GM12878 (cell line): Measurements from ENCODE around the gene AK8. TPM values are rescaled to one million over a fixed set of nuclear protein-coding genes. Genes with fewer than 3 reads are reported as not detected.

ENCODE experiments used
- ATAC-seq: fragments of 200-7000 bp; cut with Tn5 transposase; 3 replicates; pipeline ENCODE4 v1.9.1; 2020; ENCODE audit warnings: mild to moderate bottlenecking, moderate library complexity
- BruUV-seq: library from RNA; stranded (reverse); fragments of 400-500 nt; replicated peaks from 2 replicates; lab custom pipeline; 2021; lab: Mats Ljungman, UMichigan
- CTCF ChIA-PET: fragments of 300-600 bp; sonication (Branson Sonifier 250); formaldehyde crosslinking; extraction: SDS; loops from one replicate; lab custom pipeline; 2021; ENCODE audit warnings: inconsistent platforms; lab: Yijun Ruan, JAX
- POLR2A ChIA-PET: fragments of 350-600 bp; formaldehyde crosslinking; extraction: SDS; loops from one replicate; lab custom pipeline; 2021; ENCODE audit warnings: inconsistent platforms; lab: Charles Lee
- RAD21 ChIA-PET: fragments of 300-600 bp; sonication (Branson Sonifier 250); formaldehyde crosslinking; loops from one replicate; lab custom pipeline; 2023; ENCODE audit warnings: antibody characterized with exemption; ENCODE audit not compliant: unreplicated experiment; lab: Charles Lee
- SMC1A ChIA-PET: fragments of 300-600 bp; sonication (Branson Sonifier 250); formaldehyde crosslinking; loops from one replicate; lab custom pipeline; 2023; ENCODE audit not compliant: unreplicated experiment, uncharacterized antibody; lab: Charles Lee
- DNase-seq: peaks from one replicate; pipeline ENCODE4 v3.0.0-alpha.2; 2011; ENCODE audit warnings: low read depth, low spot score
- FAIRE-seq: peaks from 3 replicates; lab custom pipeline; 2011; peaks lifted over from hg19 to GRCh38; lab: Jason Lieb, UNC
- H2AFZ ChIP-seq: 2 replicates; pipeline ENCODE4 v1.6.0; 2011; ENCODE audit warnings: low read depth, low read length, control low read depth; ENCODE audit not compliant: control insufficient read depth
- H3K27ac ChIP-seq: 2 replicates; pipeline ENCODE4 v1.5.1; 2011; ENCODE audit warnings: control low read depth; ENCODE audit not compliant: control insufficient read depth, insufficient read depth
- H3K27me3 ChIP-seq, 2 experiments: replicated peaks in 1 of 2; 2 replicates each; pipeline versions ENCODE4 v1.6.0 to v1.6.1; 2011; ENCODE audit warnings: low read length in 1 of 2; ENCODE audit not compliant: control insufficient read depth in 2 of 2, insufficient read depth in 2 of 2
- H3K36me3 ChIP-seq, 2 experiments: 2 replicates each; pipeline ENCODE4 v1.5.1; 2011; ENCODE audit warnings: low read length in 1 of 2; ENCODE audit not compliant: control insufficient read depth in 2 of 2, insufficient read depth in 2 of 2
- H3K4me1 ChIP-seq: 2 replicates; pipeline ENCODE4 v1.6.1; 2011; ENCODE audit warnings: mild to moderate bottlenecking, low read length, moderate library complexity, mixed read lengths; ENCODE audit not compliant: control insufficient read depth, insufficient read depth
- H3K4me2 ChIP-seq: 2 replicates; pipeline ENCODE4 v1.6.0; 2011; ENCODE audit warnings: control low read depth; ENCODE audit not compliant: control insufficient read depth, insufficient read depth
- H3K4me3 ChIP-seq: fragments of 200-600 bp; sonication (generic); 2 replicates; pipeline ENCODE4 v1.5.1; 2016
- H3K79me2 ChIP-seq: 2 replicates; pipeline ENCODE4 v1.6.0; 2011; ENCODE audit warnings: low read length; ENCODE audit not compliant: control insufficient read depth, insufficient read depth
- H3K9ac ChIP-seq: 2 replicates; pipeline ENCODE4 v1.8.0; 2011; ENCODE audit warnings: low read length, control low read depth, mixed read lengths; ENCODE audit not compliant: control insufficient read depth, insufficient read depth
- H3K9me3 ChIP-seq: replicated peaks from 3 replicates; pipeline ENCODE4 v1.5.1; 2011; ENCODE audit warnings: mild to moderate bottlenecking, low read length; ENCODE audit not compliant: control insufficient read depth, insufficient read depth
- H4K20me1 ChIP-seq: 2 replicates; pipeline ENCODE4 v1.6.0; 2011; ENCODE audit not compliant: control insufficient read depth, insufficient read depth
- CREB1 ChIP-seq: IDR thresholded peaks from 2 replicates; pipeline ENCODE4 v1.6.1; 2012; ENCODE audit warnings: low read depth, mild to moderate bottlenecking, inconsistent platforms
- CTCF ChIP-seq, 3 experiments: IDR thresholded peaks in 2 of 3; conservative IDR thresholded peaks in 1 of 3; 2 replicates each; pipeline ENCODE4 v1.5.1; 2011; ENCODE audit warnings: low read depth in 3 of 3, low read length in 3 of 3, mild to moderate bottlenecking in 3 of 3, control low read depth in 2 of 3, moderate library complexity in 2 of 3, inconsistent platforms in 1 of 3, mixed read lengths in 1 of 3; ENCODE audit not compliant: control insufficient read depth in 2 of 3, insufficient read depth in 1 of 3; ENCODE audit errors: extremely low read depth in 1 of 3
- E4F1 ChIP-seq: fragments of 450-650 bp; IDR thresholded peaks from 2 replicates; pipeline ENCODE4 v1.6.1; 2018; ENCODE audit warnings: borderline replicate concordance, mild to moderate bottlenecking; ENCODE audit not compliant: partially characterized antibody
- MEF2A ChIP-seq: IDR thresholded peaks from 2 replicates; pipeline ENCODE4 v1.6.1; 2011; ENCODE audit warnings: low read depth, mild to moderate bottlenecking, low read length, moderate library complexity; ENCODE audit not compliant: insufficient read depth
- PAX5 ChIP-seq: IDR thresholded peaks from 2 replicates; pipeline ENCODE4 v1.6.1; 2011; ENCODE audit warnings: low read depth, low read length, borderline replicate concordance
- STAT3 ChIP-seq: IDR thresholded peaks from 2 replicates; pipeline ENCODE4 v1.6.1; 2011; ENCODE audit warnings: low read depth, low read length, improper control_type of control experiment
- YY1 ChIP-seq: IDR thresholded peaks from 2 replicates; pipeline ENCODE4 v1.6.1; 2011; ENCODE audit warnings: low read depth, mild to moderate bottlenecking, low read length
- ZNF24 ChIP-seq: fragments of 450-650 bp; IDR thresholded peaks from 2 replicates; pipeline ENCODE4 v1.6.1; 2017; ENCODE audit warnings: antibody characterized with exemption, mild to moderate bottlenecking
- ZNF622 ChIP-seq: fragments of 450-650 bp; IDR thresholded peaks from 2 replicates; pipeline ENCODE4 v1.6.1; 2017; ENCODE audit warnings: mild to moderate bottlenecking, inconsistent platforms
- ZSCAN29 ChIP-seq: fragments of 450-650 bp; IDR thresholded peaks from 2 replicates; pipeline ENCODE4 v1.6.1; 2017; ENCODE audit warnings: mild to moderate bottlenecking, moderate library complexity
- ZZZ3 ChIP-seq: IDR thresholded peaks from 2 replicates; pipeline ENCODE4 v1.6.1; 2011; ENCODE audit warnings: low read depth; ENCODE audit not compliant: control insufficient read depth, insufficient read length
- WGBS: methylation state at CpG from one replicate; pipeline ENCODE4 v1.1.6; 2016; ENCODE audit warnings: low lambda C conversion rate; ENCODE audit not compliant: insufficient replicate concordance, insufficient coverage; ENCODE audit errors: missing lambda C conversion rate; 5-methylcytosine and 5-hydroxymethylcytosine counted together
- in situ Hi-C: fragments of 300-500 bp; cut with MboI; formaldehyde crosslinking; loops from 9 replicates; pipeline ENCODE4 v1.14.3; 2018; ENCODE audit warnings: mixed read lengths
- intact Hi-C: fragments of 100-400 bp; cut with micrococcal nuclease; formaldehyde crosslinking; loops from one replicate; pipeline ENCODE4 v1.14.2; 2022; ENCODE audit not compliant: unreplicated experiment
- polyA plus RNA-seq, 11 experiments: library from polyadenylated mRNA; depleted of rRNA in 4 of 11; unstranded in 6 of 11; stranded (reverse) in 5 of 11; fragments of >200 nt; fragmentation: Nextera tagmentation in 4 of 11; fragmentation: Illumina TruSeq in 1 of 11; extraction: Ambion mirVana in 4 of 11; extraction: Trizol in 1 of 11; gene quantifications; 1 replicate in 1 of 11; 2 replicates in 10 of 11; pipeline versions ENCODE4 v1.2.1 to v1.2.3, GENCODE V29; 2011 to 2016; ENCODE audit warnings: inconsistent platforms in 2 of 11, missing spikeins in 2 of 11, low read depth in 1 of 11
- total RNA-seq, 4 experiments: library from RNA; depleted of rRNA in 3 of 4; stranded (reverse); fragments of >200 nt in 3 of 4; fragmentation: Illumina TruSeq in 1 of 4; extraction: Trizol in 1 of 4; gene quantifications; 2 replicates each; pipeline versions ENCODE4 v1.2.1 to v1.2.3, GENCODE V29; 2013 to 2021
- TF ChIP-seq, protein P1 (sequence below): IDR thresholded peaks from 2 replicates; pipeline ENCODE4 v1.6.1; 2012; ENCODE audit warnings: low read depth, low read length, improper control_type of control experiment
- TF ChIP-seq, protein P2 (sequence below): fragments of 450-650 bp; IDR thresholded peaks from 2 replicates; pipeline ENCODE4 v1.6.1; 2017; ENCODE audit warnings: mild to moderate bottlenecking

AK8 gene
- total and polyA plus RNA-seq, 10 of the 15 experiments (the other 5 are each of a cell fraction or from before 2014, with no cell fraction given), result 0.03 to 0.12 (median 0.06) TPM; not detected in 5

DNA sequence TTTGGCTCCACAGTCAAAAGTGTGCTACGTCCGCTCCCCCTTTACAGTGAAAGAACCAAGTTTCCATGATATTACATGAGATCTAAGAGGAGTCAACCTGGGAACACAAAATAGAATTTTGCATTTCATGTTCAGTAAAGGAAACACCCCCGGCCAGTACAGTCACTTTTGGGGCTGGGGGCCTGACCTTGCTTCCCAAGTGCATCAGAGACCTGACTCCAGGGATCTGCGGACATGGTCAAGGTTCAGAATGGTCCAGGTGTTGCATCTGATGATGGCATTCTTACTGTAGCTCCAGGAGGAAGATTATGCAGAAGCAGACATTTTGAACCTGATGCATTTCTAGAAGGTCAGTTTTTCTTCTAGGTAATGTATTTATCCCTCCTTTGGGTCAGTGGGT, 39.8 kb downstream of the AK8 start:
- intact Hi-C loops (no loop called here), in situ Hi-C loops (no loop called here)
- H3K9me3 ChIP-seq, result no peaks in the 10 kb centered on the region
- no peaks in the 10 kb centered on the region; a peak in 2 of 4 replicates for H3K27me3 ChIP-seq
- H3K36me3 ChIP-seq, result no peaks in the 10 kb centered on the region
- FAIRE-seq (no peak), DNase-seq (no peak), ATAC-seq (no peak)
- no peak overlapping the region for H2AFZ ChIP-seq
- TF ChIP-seq CTCF (IDR thresholded peaks at IDR 0.05 in 2 of 3, conservative IDR thresholded peaks at IDR 0.05 in 1 of 3; ENCODE audit: control insufficient read depth in 2 of 3, extremely low read depth in 1 of 3, insufficient read depth in 1 of 3, low read depth in 3 of 3, low read length in 3 of 3) (no peak), MEF2A (no peak), STAT3 (no peak), ZZZ3 (no peak), ZNF622 (no peak), CREB1 (no peak), ZNF24 (no peak), YY1 (no peak), PAX5 (no peak), E4F1 (no peak), ZSCAN29 (no peak)
- TF ChIP-seq, protein P1, sequence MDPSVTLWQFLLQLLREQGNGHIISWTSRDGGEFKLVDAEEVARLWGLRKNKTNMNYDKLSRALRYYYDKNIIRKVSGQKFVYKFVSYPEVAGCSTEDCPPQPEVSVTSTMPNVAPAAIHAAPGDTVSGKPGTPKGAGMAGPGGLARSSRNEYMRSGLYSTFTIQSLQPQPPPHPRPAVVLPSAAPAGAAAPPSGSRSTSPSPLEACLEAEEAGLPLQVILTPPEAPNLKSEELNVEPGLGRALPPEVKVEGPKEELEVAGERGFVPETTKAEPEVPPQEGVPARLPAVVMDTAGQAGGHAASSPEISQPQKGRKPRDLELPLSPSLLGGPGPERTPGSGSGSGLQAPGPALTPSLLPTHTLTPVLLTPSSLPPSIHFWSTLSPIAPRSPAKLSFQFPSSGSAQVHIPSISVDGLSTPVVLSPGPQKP, result no peak
- TF ChIP-seq, protein P2, sequence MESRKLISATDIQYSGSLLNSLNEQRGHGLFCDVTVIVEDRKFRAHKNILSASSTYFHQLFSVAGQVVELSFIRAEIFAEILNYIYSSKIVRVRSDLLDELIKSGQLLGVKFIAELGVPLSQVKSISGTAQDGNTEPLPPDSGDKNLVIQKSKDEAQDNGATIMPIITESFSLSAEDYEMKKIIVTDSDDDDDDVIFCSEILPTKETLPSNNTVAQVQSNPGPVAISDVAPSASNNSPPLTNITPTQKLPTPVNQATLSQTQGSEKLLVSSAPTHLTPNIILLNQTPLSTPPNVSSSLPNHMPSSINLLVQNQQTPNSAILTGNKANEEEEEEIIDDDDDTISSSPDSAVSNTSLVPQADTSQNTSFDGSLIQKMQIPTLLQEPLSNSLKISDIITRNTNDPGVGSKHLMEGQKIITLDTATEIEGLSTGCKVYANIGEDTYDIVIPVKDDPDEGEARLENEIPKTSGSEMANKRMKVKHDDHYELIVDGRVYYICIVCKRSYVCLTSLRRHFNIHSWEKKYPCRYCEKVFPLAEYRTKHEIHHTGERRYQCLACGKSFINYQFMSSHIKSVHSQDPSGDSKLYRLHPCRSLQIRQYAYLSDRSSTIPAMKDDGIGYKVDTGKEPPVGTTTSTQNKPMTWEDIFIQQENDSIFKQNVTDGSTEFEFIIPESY, result no peak
- no peaks in the 10 kb centered on the region for H4K20me1 ChIP-seq
- H3K79me2 ChIP-seq, result no peaks in the 10 kb centered on the region
- no peak overlapping the region for H3K4me3 ChIP-seq
- RAD21 ChIA-PET, result no interaction called here
- SMC1A ChIA-PET, result no interaction called here
- CTCF ChIA-PET, result no interaction called here
- no peak overlapping the region for H3K27ac ChIP-seq
- H3K9ac ChIP-seq, result no peak overlapping the region
- POLR2A ChIA-PET, result no interaction called here
- H3K4me2 ChIP-seq, result no peak overlapping the region
- no TSS peak for BruUV-seq
- WGBS, result 22% methylated on average over 4 of the region's 4 CpGs
- H3K4me1 ChIP-seq, result no peaks in the 10 kb centered on the region
